HG03095 (cell line): ENCODE measurements around the gene DNAH1.

ENCODE experiments used
- ATAC-seq: cut with Tn5 transposase; IDR thresholded peaks from one replicate; pipeline ENCODE4 v1.9.1; 2021; ENCODE audit warnings: moderate library complexity; ENCODE audit not compliant: unreplicated experiment

DNAH1 gene

DNA sequence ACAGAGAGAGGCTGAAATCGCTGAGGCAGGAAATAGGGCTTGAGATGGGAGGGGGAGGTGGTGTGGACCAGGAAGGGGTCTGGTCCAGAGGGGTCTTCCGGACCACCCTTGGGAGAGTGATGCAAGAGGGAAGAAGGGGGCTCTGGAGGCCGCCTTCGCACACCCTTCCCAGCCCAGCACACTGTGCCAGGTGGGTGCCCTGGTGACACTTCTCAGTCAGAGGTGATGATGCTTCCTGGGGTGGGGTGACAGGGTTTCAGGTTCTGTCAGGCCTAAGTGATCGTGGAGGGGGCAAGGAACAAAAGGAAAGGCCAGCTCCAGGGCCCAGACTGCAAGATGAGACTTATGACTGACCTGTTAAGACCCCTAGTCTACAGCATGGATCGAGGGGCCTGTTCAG lies 116.1 kb downstream of the DNAH1 start:
- no peak for ATAC-seq

DNA sequence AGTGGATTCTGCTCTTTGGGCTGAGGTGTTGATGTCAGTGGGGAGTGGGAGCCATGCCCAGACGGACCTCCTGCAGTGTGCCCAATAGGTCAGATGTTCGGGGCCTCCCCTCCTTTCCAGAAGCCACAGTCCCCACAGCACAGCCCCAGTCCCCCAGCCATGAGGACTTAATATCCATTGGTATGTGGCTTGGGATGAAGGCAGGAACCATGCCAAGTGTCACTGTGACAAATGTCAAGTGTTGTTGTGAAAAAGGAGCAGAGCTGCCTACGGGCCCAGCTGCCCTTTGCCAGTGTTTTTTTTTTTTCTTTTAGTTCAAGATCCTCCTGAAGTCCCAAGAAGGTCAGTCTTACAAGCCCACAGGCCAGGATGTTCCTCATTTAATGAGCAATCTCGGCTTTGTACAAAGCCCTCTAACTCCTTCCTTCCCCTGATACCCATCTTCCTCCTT lies 116.6 kb downstream of the DNAH1 start:
- ATAC-seq: no peak

DNA sequence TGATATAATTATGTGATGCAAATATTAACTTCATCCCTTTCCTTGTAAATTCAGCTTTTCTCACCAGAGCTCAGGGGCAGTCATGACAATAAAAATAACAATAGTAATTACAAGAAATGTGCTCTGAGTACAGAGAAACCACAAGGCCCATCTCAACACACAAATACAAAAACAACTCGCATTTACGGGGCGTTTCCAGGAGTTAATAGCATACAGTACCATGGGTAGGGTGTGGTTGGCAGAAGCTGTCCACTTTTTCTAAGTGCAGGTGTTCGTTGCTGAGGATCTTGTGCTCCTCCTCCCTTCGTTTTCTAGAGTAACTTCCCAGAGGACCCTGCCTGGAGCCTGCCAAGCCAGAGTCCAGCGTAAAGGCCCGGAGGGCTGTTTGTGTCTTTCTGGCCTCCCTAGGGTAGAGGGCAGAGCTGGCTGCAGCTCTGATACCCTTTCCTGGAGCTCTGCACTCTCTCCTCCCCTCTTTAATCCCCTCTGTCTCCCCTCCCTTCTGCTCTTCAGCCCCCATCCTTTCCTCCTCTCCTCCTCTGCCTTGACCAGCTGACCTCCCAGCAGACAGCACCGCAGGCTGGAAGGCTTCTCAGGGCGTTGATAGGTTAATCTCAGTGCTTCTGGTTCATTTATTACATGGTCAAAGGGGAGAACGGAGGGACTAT lies 117.3 kb downstream of the DNAH1 start:
- ATAC-seq: no peak

DNA sequence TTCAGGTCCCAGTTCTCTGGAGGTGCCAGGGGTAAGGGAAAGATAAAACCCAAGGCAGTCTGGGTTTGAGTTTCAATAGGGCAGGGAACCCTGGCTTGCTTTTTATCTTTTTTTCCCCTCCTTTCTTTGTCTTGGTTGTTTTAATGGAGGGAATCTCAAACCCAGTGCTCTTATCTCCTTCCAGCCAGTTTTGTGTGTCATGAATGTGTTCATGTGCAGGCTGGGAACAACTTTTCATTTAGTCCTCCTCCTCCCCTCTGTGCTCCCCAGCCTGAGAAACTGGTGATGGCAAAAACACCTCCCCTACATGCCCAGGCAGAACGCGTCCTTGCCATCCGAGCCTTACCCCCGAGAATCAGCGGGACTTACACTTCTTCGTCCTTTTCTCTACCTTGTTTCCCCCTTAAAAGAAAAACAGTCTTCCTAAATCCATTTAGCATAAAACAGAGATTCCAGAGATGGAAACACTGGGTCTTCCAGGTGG lies 117.9 kb downstream of the DNAH1 start:
- no peak for ATAC-seq

DNA sequence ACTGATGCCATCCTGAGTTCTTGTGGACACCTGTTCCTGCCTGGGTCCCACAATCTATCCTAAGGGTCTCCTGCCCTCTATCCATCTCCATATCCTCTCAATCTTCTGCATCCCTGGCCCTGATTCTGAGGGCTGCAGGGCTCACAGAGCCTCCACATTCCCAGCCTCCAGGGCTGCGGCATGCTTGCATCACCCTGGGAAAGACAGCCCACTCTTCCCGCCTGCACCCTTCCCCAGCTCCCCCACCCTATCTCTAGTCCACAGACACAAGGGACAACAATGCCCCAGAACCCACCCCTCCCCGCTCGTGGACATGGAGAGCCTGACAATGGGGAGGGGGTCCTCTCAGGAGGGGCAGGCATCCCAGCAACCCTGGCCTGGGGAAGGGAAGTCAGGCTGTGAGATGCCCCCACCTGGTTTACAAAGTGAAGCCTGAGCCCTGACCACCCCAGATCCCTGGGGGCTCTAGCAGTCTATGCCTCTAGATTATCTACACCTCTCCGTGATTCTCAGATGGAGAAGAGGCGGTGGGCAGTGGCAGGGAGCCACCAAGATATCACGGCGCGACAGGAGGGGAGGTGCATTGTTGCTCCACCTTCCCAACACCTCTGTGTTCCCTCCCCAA lies 118.5 kb downstream of the DNAH1 start:
- ATAC-seq: no peak

DNA sequence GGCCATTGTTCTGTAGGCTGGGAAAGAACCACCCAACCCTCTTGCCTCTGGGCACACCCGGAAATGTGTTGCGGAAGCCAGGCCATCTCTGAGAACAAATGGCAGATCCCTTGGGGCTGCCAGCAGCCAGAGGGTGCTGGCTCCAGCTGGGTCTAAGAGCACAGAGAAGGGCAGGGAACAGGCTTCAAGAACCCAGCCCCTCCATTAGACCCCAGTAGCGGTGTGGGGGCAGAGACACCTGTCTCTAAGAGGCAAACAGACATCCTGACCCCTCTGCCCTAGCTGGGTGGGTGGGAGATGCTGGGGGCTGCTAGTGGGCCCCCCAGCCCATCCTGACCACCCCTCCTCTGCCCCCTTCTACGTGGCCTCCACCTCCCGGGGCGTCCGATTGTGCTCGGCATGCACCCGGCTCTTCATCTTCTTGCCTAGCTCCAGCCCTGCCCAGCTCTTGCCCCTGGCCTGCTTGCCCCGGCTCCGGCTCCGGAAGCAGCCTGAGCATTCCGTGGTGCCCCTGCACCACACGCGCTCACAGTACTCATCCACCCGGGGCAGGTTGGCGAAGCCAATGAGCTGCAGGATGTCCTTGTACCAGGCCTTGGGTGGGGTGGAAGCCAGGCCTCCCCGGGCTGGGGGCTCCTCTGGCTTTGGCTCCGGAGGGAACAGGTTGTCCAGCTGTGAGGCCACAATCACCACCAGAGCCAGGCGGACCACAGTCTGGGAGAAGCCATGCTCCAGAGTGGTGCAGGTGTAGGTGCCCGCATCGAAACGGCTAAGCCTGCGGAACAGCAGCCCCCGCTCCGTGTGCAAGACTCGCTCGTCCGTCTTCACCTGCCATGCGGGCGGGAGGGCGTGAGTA lies 119.4 kb downstream of the DNAH1 start:
- ATAC-seq: no peak

DNA sequence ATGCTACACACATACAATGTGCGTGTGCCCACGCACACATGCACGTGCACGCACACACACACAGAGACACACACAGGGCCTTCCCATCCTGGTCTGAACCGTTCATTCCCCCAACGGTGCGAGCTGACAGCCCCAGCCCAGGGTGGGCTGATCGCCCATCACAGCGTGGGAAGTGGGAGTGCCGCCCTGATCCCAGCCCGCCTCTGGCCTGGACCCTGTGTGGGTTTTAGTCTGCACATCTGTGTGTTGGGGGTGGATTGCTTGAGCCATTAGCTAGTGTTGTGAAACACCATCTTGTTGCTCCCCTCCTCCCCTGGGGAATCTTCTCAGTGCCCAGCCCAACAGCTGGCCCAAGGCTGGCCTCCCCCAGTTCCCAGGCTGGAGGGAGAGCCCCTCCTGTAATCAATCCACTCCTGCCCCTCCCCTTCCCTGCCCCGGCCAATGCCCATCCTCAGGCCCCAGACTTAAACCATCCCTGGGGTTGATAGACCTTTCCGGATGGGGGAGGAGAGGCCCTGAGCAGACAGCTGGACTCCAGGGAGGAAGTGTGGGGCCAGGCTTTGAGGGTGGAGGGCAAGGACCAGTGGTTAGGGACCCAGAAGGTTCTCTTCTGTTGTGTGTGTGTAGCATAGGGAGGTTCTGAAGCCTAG lies 120.5 kb downstream of the DNAH1 start:
- ATAC-seq: no peak

DNA sequence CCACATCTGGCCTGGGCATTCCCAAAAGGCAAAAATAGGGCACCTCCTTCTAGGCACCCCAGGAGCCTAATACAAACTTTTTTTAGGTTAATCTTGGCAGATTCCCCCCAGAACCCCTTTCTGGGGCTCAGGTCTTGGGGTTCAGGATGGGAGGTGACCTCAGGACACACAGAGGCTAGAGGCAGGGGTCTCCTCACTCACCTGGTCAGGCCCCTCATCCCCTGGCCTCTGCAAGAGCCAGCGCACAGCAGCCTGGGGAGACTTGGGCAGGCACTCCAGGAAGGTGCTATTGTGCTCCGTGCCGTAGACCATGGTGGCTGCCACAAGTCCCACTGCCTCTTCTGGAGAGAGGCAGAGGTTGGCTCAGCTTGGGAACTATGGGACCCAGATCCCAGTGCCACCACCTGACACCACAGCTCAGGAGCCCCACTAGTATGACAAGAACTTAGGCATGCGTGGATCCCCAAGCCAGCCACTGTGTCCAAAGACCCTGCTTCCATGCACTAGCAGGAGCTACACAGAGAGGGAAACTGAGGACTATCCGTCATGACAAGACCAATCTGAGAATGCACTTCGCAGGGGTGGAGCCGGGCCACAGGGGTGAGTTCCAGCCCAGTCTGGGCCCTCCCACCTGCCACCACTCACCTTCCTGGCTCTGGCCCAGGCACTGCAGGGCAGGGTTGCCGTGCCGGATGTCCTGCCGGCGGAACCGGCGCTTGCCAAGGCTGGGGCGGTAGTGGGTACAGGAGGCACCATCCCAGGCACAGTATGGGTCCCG lies 121.4 kb downstream of the DNAH1 start:
- ATAC-seq: no peak

DNA sequence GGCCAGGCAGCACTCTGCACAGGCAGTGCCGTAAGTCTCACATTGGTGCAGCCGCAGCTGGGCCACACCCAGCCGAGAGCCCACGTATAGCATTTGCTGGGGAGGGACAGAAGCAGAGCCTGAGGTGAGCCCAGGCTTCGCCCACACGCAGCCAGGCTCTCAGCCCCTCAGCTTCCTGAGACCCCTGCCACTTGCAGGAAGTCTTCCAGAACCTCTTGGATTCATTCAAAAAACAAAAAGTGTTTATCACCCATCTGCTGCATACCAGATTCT lies 121.9 kb downstream of the DNAH1 start:
- ATAC-seq: no peak

DNA sequence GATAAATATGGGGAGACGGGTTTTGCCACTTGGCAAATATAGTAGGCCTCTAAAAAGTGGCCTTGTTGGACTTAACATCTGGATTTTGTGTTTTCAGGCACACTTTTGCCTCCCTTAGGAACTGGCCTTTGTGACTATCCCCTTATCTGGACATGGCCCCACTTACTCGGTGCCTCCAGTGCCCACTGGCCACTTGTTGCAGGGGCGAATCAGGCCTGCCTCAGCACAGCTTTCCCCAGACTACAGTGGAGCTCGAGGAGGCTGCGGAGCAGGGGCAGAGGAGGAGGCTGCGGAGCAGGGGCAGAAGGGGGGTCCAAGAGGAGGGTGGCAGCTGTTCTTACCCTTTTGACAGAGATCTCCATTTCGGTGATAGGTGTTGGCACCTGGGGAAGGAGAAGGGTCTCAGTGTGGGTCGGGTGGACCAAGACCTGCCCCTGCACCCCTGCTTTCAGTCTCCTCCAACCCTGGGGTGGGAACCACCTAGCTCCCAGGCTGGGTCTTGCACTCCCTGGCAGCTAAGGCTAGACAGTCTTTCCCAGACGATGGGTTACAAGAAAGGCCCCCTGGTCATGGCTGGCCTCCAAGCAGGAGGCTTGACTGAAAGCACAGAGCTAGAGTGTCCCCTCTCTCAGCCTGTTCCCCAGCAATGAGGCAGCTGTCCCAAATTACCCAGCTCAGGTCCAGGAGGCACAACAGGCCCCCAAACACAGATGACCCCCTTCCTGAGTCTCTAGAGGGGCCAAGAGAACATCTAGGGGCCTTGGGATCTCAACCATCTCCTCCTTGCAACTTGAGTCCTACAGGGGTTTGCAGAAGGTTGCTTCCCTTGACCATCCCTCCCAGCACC lies 122.7 kb downstream of the DNAH1 start:
- ATAC-seq: no peak

DNA sequence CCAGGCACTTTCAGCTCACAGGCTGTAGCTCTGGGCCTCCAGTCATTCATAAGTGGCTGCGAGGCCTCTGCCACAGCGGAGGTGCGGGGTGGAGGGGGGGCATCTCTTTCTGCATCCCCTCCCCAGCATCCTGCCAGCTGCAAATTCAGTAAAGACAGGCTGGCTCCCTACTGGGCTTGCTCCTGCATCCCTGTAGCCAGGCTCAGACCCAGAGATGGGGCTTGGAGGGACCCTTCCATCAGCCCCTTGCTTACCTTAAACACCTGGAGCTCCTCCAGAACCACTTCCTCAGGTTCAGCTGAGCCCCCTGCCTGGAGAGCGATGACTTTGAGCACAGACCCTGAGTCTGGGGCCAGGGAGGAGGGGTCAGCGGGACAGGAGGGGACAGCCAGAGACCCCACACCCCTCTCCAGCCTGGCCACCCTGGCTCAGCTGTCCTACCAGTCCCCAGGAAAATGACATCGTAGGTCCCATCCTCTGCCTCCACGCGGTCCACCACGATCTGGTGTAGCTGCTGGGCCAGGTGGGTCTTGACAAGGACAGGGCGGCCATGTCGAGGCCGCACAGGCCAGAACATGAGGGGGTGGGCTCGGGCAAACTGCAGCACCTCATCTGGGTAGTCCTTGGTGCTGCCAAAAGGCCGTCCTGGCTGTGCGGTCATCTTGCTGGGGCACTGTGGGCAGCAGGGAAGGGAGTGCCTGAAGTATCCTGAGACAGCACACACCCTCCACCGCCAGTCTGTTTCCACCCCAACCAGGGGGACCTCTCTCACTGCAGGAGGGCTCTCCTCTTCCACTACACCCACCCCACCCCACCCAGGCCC lies 123.5 kb downstream of the DNAH1 start:
- no peak for ATAC-seq

DNA sequence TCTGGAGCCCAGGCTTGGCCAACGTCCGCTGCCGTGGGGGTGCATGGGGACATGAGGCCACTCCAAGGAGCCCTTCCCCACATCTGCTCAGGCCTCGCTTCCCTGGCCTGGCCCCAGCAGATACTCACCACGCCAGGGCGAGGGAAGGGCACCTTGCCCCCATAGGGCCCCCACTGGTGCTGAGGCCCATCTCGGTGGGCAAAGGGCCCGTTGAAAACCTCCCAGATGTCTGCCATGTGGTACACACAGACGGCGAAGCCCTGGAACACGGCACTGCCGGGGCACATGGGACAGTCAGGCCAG lies 124.1 kb downstream of the DNAH1 start:
- ATAC-seq: no peak

DNA sequence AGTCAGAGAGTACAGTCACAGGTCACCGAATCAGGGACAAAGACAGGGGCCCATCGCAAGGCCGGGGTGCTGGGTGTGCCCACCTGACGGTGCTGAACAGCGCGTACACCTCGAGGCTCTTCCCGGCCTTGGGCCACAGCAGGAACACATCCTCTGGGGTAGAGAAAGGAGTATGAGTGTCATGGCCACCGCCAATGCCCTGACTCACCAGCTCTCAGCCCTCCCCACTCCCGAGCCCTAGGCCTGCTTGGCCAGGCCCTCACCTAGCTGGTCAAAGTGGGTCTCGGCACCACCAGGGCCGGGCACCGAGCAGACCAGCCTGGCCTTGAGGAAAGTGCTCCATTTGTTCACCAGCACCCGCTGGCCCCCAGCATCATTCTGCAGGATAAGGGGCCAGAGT lies 124.6 kb downstream of the DNAH1 start:
- ATAC-seq: no peak

DNA sequence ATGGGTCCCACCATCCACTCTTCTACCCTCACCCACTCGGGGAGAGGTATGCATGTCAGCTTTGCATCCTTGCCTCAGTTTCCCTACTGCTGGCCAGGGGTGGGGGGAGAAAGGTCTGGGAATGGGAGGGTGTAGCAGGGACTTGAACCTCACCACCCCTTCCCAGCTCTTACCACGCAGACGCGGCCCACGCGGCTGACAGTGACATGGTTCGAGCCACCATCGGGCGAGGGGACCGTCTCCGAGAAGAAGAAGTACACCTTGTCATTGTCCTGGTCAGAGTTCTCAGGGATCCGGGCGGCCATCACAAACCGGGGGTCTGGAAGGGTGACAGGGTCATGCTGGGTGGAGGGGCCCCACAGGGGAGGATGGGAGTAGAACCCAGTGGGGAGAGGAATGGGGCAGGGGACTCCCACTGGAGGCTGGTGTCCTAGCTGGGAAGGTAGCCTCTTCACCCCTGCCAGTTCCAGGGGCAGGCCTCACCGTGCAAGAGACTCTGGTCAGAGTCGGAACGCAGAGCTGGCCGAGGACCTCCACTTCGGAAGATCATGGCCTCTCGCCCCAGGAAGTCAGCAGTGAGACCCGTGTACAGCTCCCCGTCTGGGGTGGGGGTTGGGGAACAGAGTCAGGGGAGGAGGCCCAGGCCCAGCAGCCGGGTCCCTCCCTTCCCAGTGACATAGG lies 125.1 kb downstream of the DNAH1 start:
- ATAC-seq: no peak

DNA sequence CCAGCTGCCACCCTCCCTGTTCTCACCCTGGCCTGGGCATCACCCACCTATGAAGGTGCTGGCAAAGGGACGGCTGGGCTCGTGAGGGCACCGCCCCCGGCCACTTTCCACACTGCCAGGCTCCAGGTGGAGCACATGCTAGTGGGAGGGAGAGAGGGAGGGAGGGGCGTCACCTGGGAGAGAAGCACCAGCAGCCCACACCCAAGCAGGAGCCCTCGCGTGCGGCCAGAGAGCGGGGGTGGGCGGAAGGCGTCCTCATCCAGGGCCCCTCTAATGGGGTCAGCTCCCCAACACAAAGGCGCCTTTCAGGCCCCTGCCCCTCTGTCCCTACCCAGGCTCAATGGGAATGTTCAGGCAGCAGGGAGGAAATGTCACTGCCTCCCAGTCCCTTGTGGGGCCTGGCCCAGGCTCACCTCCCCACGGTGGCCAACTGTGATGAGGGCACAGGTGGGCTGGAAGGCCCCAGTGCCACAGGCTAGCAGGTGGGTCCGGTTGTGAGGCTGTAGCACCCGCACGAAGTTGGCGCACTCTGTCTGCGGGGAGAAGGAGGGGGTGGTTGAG lies 125.7 kb downstream of the DNAH1 start:
- ATAC-seq: no peak

DNA sequence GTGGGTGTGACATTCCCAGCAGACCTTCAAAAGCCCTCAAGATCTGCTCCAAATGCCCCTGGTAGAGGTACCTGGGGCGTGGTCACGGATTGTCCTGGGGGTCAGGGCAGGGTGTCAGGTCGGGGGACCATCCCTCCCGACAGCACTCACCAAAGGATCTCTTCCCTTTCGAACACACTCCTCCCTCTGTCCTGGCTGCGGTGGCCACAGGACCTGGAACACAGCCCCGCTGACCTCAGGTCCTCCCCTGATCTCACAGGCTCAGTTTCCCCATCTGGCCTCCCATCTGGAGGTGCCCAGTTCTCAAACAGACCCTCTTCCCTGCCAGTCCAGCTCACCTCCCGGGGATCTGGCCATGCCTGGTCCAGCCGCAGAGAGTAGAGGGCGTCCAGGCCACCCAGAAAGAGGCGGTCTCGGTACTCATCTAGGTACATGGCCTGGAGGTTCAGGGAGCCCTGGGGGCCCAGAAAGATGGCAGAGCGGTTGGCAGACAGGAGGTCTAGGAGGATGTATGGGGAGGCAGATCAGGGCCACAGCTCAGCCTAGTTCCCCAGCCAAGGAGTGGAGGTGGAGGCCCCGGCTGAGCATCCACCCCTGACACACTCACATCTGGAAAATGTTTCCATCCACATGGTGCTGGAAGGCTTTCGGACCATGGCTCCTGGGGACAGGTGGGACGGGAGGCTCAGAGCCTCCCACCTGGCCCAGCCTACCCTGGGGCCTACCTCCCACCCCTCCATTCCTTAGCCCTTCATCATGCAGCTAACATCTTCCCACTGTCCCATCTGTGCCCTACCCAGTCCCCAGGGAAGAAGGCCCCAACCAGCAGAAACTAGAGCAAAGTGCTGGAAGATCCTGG lies 126.5 kb downstream of the DNAH1 start:
- ATAC-seq: no peak

DNA sequence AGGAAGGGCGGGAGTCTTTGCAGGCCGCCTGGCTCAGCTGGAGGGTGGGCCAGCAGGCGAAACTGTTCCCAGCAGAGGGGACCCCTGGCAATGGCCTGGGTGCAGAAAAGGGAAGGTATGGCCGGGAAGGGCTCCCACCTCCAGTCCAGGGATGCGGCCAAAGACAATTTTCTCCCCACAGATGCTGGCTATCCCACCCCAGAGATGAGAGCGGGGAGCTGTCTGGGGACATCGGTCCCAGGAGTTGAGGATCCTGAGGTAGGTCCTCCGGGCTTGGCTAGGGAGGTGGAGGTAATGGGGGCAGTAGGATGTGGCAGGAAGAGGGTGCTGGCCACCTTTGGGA lies 127.1 kb downstream of the DNAH1 start:
- ATAC-seq: no peak
